Measurements from ENCODE around the gene SH3GLB1.
A peak's percentile ranks its signal among the peaks of the same experiment; 100 is the strongest.

The SH3GLB1 gene

DNA sequence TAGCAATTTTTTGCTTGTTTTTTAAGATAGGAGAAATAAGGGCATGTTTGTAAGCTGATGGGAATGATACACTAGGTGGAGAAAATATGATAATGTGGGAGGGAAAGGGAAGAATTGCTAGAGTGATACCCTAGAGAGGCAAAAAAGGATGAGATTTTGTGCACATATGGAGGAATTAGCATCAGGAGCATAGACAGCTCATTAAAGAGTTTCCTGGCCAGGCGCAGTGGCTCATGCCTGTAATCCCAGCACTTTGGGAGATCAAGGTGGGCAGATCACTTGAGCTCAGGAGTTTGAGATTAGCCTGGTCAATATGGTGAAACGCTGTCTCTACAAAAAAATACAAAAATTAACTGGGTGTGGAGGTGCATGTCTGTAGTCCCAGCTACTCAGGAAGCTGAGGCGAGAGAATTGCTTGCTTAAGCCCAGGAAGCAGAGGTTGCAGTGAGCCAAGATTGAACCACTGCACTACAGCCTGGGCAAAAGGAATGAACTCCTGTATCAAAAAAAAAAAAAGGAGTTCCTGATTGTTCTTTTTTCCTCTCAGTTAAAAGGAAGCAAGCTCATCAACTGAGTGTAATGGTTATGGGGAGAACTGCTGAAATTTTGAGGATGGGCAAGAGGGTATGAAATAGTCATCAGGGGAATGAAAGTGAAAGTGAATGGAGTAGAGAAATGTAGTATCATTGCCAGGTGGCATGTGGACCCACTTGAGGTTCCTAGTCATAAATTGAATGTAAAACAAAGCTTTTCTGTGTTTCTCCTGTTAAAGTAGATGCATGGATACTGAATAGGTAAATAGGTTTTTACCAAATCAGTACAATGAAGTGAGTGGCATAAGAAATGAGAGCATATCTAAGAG, 35.5 kb downstream of the SH3GLB1 start:
- no peak overlapping the region for H3K27ac ChIP-seq (replicated peaks)
- H3K4me3 ChIP-seq (replicated peaks; ENCODE audit: insufficient read depth, low read length), result no peak overlapping the region
- H3K27me3 ChIP-seq (ENCODE audit: insufficient read depth, poor library complexity, severe bottlenecking), result no peaks in the 10 kb centered on the region
- TF ChIP-seq, protein P1, sequence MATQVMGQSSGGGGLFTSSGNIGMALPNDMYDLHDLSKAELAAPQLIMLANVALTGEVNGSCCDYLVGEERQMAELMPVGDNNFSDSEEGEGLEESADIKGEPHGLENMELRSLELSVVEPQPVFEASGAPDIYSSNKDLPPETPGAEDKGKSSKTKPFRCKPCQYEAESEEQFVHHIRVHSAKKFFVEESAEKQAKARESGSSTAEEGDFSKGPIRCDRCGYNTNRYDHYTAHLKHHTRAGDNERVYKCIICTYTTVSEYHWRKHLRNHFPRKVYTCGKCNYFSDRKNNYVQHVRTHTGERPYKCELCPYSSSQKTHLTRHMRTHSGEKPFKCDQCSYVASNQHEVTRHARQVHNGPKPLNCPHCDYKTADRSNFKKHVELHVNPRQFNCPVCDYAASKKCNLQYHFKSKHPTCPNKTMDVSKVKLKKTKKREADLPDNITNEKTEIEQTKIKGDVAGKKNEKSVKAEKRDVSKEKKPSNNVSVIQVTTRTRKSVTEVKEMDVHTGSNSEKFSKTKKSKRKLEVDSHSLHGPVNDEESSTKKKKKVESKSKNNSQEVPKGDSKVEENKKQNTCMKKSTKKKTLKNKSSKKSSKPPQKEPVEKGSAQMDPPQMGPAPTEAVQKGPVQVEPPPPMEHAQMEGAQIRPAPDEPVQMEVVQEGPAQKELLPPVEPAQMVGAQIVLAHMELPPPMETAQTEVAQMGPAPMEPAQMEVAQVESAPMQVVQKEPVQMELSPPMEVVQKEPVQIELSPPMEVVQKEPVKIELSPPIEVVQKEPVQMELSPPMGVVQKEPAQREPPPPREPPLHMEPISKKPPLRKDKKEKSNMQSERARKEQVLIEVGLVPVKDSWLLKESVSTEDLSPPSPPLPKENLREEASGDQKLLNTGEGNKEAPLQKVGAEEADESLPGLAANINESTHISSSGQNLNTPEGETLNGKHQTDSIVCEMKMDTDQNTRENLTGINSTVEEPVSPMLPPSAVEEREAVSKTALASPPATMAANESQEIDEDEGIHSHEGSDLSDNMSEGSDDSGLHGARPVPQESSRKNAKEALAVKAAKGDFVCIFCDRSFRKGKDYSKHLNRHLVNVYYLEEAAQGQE (IDR thresholded peaks at IDR 0.05; ENCODE audit: insufficient replicate concordance, low read depth), result no peak
- TF ChIP-seq GABPA (IDR thresholded peaks at IDR 0.05; ENCODE audit: low read depth) (no peak), POLR2AphosphoS5 (IDR thresholded peaks at IDR 0.05; ENCODE audit: low read depth) (no peak), SPI1 (IDR thresholded peaks at IDR 0.05; ENCODE audit: borderline replicate concordance, low read depth) (no peak)
- TF ChIP-seq, protein P2, sequence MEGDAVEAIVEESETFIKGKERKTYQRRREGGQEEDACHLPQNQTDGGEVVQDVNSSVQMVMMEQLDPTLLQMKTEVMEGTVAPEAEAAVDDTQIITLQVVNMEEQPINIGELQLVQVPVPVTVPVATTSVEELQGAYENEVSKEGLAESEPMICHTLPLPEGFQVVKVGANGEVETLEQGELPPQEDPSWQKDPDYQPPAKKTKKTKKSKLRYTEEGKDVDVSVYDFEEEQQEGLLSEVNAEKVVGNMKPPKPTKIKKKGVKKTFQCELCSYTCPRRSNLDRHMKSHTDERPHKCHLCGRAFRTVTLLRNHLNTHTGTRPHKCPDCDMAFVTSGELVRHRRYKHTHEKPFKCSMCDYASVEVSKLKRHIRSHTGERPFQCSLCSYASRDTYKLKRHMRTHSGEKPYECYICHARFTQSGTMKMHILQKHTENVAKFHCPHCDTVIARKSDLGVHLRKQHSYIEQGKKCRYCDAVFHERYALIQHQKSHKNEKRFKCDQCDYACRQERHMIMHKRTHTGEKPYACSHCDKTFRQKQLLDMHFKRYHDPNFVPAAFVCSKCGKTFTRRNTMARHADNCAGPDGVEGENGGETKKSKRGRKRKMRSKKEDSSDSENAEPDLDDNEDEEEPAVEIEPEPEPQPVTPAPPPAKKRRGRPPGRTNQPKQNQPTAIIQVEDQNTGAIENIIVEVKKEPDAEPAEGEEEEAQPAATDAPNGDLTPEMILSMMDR (IDR thresholded peaks at IDR 0.05; ENCODE audit: insufficient read depth, low read length), result no peak
- no peak for DNase-seq (ENCODE audit: low read depth in 1 of 2, low spot score in 1 of 2)

DNA sequence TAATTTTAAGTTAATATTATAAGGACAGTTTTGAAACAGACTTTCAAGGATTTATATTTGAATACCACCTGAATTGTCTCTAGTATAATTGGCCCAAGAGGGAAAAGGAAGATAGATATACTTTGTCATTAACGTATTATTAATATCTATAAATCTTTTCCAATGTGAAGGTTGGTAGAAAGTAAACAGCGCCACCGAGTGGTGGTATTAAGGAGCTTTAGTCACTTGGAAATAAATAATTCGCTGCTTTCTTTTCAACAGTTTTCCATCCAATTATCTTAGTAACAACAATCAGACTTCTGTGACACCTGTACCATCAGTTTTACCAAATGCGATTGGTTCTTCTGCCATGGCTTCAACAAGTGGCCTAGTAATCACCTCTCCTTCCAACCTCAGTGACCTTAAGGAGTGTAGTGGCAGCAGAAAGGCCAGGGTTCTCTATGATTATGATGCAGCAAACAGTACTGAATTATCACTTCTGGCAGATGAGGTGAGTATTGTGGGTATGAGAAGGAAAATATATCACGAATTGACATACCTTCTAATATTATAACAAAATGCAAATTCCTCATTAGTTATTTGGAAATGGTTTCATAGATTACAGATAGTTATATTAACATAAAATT, 37.7 kb downstream of the SH3GLB1 start:
- H3K4me3 ChIP-seq (replicated peaks; ENCODE audit: insufficient read depth, low read length), result no peak overlapping the region
- TF ChIP-seq, protein P2 (IDR thresholded peaks at IDR 0.05; ENCODE audit: insufficient read depth, low read length), result peak; percentile 10
- TF ChIP-seq GABPA (IDR thresholded peaks at IDR 0.05; ENCODE audit: low read depth), result no peak
- peak in 1 of 2 experiments; percentile 3 for DNase-seq (ENCODE audit: low read depth in 1 of 2, low spot score in 1 of 2)

DNA sequence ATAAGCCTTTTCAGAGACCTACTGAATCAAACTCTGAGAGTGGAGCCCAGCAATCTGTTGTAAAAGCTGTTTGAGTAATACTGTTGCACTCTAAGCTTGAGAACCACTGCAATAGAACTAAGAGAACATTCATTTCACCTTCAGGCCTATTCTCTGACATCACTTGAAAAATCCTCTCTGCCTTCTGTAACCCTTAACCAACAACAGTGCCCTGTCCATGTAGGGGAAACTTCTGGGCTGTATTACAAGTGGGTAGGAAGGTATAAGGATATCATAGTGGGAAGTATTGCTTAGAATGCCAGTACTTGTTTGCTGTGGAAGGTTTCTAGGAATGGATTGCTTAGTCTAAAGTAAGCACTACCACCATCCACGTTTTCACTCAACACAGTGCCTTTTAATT, 42.9 kb downstream of the SH3GLB1 start:
- no peak for DNase-seq (ENCODE audit: low read depth in 1 of 2, low spot score in 1 of 2)
- Histone ChIP-seq H3K27me3 (ENCODE audit: insufficient read depth, poor library complexity, severe bottlenecking) (no peaks in the 10 kb centered on the region), H3K27ac (replicated peaks) (no peak overlapping the region), H3K4me3 (replicated peaks; ENCODE audit: insufficient read depth, low read length) (no peak overlapping the region)
- no peak for TF ChIP-seq GABPA (IDR thresholded peaks at IDR 0.05; ENCODE audit: low read depth)
- no peak for TF ChIP-seq SPI1 (IDR thresholded peaks at IDR 0.05; ENCODE audit: borderline replicate concordance, low read depth)
- TF ChIP-seq POLR2AphosphoS5 (IDR thresholded peaks at IDR 0.05; ENCODE audit: low read depth), result no peak
- TF ChIP-seq, protein P2 (IDR thresholded peaks at IDR 0.05; ENCODE audit: insufficient read depth, low read length), result no peak
- TF ChIP-seq, protein P1 (IDR thresholded peaks at IDR 0.05; ENCODE audit: insufficient replicate concordance, low read depth), result no peak

More for the DNA sequence above, 37.7 kb downstream of the SH3GLB1 start:
- H3K27me3 ChIP-seq (ENCODE audit: insufficient read depth, poor library complexity, severe bottlenecking), result no peaks in the 10 kb centered on the region
- no peak overlapping the region for H3K27ac ChIP-seq (replicated peaks)

All from HL-60 (cell line).